ENCODE results near the gene RTN4RL2.

DNA sequence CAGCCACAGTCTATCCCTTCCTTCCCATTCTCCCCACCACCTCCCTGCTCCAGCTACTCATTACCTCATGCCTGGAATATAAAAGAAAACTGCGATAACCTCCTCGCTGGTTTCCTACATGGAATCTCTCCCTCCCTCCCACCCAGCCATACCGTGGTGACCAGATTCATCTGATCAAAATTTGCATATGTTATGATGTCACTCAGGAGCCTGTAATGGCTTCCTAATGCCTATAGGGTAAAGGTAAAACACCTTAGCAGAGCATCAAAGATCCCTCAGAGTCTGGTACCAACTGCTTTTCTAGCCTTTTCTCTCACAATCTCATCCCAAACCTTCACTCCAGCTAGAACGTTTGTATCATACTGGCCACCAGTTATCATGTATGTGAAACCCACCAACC, 19.6 kb downstream of the RTN4RL2 start:
- TF ChIP-seq POLR2AphosphoS5 (IDR thresholded peaks at IDR 0.05; ENCODE audit: low read depth, low read length) = no peak
- no peak for TF ChIP-seq POLR2A (IDR thresholded peaks at IDR 0.05; ENCODE audit: low read depth, low read length)
- no peak for TF ChIP-seq SPI1 (IDR thresholded peaks at IDR 0.05; ENCODE audit: low read depth, low read length)
- TF ChIP-seq TAF1 (IDR thresholded peaks at IDR 0.05; ENCODE audit: low read depth, low read length) = no peak
- TF ChIP-seq PAX5 (IDR thresholded peaks at IDR 0.05; ENCODE audit: insufficient read depth, low read length, severe bottlenecking) = no peak
